22Rv1 (cell line): ENCODE data around the gene LYZL6.

Experiments used
- H3K27ac ChIP-seq: fragments of 450-650 bp; 2 replicates; pipeline ENCODE4 v1.5.1; 2017
- ZFX ChIP-seq: fragments of 450-650 bp; IDR thresholded peaks from 2 replicates; pipeline ENCODE4 v1.6.1; 2017; ENCODE audit warnings: antibody characterized with exemption, borderline replicate concordance
- TF ChIP-seq, protein P1 (sequence below): fragments of 450-650 bp; IDR thresholded peaks from 2 replicates; pipeline ENCODE4 v1.5.1; 2017; ENCODE audit warnings: mild to moderate bottlenecking

The LYZL6 gene

DNA sequence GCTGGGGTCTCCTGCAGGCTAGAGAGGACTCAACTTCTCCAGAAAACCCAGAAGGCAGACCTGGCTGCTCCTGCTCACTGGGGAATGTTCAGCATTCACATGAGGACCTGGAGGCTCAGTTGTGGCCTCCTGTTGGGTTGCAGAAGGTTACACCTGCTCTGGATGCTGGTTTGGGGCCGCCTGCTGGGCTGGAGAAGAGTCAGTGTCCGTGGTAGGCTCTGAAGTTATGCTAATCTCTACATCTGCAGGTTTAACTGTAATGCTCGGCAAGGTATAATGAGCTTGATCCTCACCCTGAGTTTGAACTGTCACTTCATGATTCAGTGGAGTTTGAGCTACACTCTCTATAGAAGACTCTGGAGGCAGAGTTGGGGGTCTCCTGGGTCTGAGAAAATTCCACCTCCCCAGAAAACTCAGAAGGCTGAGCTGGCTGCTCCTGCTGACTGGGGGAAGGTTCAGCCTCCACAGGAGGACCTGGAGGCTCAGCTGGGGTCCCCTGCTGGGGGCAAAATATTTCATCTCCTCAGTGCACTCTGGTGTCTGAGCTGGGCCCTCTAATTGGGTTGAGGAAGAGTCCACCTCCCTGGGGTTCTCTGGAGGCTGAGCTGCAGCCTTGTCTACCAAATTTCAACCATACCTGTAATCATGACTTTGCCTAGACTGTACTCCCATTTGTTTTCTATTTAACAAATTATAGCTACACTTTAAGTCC lies 36.4 kb downstream of the LYZL6 start:
- TF ChIP-seq, protein P1, sequence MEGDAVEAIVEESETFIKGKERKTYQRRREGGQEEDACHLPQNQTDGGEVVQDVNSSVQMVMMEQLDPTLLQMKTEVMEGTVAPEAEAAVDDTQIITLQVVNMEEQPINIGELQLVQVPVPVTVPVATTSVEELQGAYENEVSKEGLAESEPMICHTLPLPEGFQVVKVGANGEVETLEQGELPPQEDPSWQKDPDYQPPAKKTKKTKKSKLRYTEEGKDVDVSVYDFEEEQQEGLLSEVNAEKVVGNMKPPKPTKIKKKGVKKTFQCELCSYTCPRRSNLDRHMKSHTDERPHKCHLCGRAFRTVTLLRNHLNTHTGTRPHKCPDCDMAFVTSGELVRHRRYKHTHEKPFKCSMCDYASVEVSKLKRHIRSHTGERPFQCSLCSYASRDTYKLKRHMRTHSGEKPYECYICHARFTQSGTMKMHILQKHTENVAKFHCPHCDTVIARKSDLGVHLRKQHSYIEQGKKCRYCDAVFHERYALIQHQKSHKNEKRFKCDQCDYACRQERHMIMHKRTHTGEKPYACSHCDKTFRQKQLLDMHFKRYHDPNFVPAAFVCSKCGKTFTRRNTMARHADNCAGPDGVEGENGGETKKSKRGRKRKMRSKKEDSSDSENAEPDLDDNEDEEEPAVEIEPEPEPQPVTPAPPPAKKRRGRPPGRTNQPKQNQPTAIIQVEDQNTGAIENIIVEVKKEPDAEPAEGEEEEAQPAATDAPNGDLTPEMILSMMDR: no peak
- no peak for TF ChIP-seq ZFX
- no peak overlapping the region for H3K27ac ChIP-seq

- no peak for TF ChIP-seq ZFX
- TF ChIP-seq, protein P1: no peak
Observed at GRCh38 chr17:35906191-35906925, 37.2 kb downstream of the LYZL6 start.

DNA sequence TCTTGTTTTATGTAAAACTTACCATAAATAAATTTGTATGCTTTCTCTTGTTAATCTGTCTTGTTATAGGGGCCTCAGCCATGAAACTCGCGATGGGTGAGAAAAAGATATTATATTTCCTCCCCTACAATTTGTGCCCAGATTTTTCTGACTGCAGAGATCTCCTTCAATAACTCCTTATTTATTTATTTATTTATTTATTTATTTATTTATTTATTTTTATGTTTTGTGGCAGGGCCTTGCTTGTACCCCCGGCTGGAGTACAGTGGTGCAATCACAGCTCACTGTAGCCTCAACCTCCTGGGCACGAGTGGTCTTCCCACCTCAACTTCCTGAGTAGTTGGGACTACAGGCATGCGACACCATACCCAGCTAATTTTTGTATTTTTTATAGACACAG lies 40.1 kb downstream of the LYZL6 start:
- TF ChIP-seq, protein P1: no peak
- TF ChIP-seq ZFX: no peak
- H3K27ac ChIP-seq: no peak overlapping the region

More at GRCh38 chr17:35906191-35906925, 37.2 kb downstream of the LYZL6 start:
- no peak overlapping the region for H3K27ac ChIP-seq

DNA sequence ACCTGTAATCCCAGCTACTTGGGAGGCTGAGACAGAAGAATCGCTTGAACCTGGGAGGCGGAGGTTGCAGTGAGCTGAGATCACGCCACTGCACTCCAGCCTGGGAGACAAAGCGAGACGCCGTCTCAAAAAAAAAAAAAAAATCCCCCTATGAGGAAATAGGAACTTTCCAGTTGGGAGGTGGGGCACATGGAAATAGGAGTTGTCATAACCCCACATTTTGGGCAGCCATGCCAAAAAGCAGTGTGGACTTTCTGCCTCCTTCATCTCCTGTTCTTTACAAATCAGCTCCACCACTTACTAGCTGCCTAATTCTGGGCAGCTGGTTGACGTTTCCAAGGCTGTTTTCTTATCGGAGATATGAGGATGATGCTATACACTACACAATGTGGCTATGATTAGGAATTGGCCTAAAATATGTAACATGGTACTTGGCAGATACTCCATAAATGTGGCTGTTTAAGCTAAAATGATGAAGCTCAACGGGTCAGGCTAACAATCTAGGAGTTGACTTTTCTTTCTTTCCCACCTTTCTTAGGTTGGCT lies 41.8 kb downstream of the LYZL6 start:
- TF ChIP-seq ZFX: no peak
- TF ChIP-seq, protein P1: no peak
- H3K27ac ChIP-seq: no peak overlapping the region

DNA sequence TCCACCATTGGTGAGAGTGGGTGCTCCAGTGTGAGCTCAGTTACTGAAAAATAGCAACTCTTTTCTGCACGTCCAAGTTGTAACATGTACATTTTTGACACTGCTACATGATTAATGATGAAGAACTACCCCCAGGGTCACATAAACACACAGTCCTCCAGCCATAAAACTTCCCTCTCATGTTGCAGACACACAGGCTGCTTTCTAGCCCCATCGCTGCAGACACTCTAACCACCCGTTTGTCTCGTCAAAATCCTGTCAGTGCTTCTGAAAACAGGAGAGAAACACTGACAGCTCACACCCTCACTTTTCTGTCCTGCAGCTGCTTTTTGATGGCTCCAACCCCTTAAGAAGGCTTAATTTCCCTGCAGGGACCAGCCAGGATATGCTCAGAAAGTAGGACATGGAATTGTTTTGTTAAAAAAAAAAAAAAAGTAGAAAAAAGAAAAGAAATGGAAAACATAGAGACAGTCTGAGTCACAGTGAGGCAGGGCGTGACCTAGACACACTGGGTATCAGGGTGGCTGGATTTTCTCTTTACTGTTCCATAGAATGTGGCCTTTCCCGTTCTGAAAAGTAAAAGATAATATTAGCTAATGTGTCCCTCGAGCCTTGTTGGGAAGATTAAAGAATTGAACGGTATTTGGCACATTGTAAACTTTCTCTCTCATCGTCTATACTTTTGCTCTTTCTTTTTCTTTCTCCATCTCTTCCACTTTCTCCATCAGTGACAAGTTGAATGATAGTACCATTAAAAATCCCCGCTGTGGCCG lies 42.6 kb downstream of the LYZL6 start:
- H3K27ac ChIP-seq: no peak overlapping the region
- TF ChIP-seq, protein P1: no peak
- TF ChIP-seq ZFX: no peak

- no peak overlapping the region for H3K27ac ChIP-seq
- TF ChIP-seq, protein P1: no peak
Observed at GRCh38 chr17:35900280-35900679, 43.2 kb downstream of the LYZL6 start.
